HepG2 (cell line): ENCODE measurements around the gene RASSF7.

ENCODE experiments used
- CEBPB ChIP-seq: IDR thresholded peaks from 2 replicates; pipeline ENCODE4 v1.6.1; 2011; ENCODE audit warnings: low read depth, low read length, improper control_type of control experiment, borderline replicate concordance
- POLR2A ChIP-seq, 2 experiments: IDR thresholded peaks; 2 replicates each; pipeline ENCODE4 v1.6.1; 2011; ENCODE audit warnings: low read depth in 2 of 2, low read length in 2 of 2, mild to moderate bottlenecking in 1 of 2, moderate library complexity in 1 of 2; ENCODE audit not compliant: insufficient read depth in 1 of 2
- YY1 ChIP-seq: IDR thresholded peaks from 2 replicates; pipeline ENCODE4 v1.6.1; 2011; ENCODE audit warnings: low read length, low read depth, moderate library complexity, mild to moderate bottlenecking; ENCODE audit not compliant: insufficient read depth, insufficient replicate concordance
- ZNF468 ChIP-seq: sonication (generic); formaldehyde crosslinking; IDR thresholded peaks from 2 replicates; pipeline ENCODE4 v1.8.0; 2022; ENCODE audit warnings: mild to moderate bottlenecking, moderate library complexity, missing genetic modification reagents

DNA sequence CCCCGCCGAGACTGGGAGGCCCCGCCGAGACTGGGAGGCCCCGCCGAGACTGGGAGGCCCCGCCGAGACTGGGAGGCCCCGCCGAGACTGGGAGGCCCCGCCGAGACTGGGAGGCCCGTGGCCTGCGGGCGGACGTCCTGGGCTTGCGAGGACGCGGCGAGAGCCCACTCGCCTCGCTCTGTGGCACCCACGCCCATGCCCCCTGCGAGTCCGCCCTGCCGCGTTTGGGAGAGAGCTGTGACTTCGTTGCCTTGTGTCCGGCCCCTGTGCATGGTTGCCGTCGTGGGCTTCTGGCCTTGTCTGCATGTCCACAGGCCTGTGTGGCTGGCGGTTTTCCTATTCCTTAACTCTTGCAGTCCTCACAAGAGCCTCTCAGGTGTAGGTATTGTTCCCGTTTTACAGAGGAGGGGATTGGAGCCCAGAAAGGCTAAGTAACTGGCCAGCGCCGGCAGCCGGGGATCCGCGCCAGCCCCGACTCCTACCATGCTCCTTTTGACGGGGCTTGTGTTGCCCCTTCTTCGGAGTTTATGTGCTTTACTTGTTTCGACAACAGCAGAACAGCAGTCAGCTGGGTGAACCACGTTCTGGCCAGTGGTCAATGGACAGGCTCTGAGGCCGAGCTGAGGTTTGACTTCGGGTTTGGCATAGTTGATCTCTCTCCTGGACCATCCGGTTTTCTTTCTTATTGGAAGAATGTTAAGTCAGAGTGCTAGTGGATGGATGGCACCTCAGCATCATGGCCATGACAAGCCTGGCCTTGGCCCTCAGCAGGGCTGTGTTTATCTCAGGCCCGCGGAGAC is 16.2 kb downstream of the RASSF7 start:
- TF ChIP-seq CEBPB (no peak), POLR2A (IDR thresholded peaks at IDR 0.05; ENCODE audit: insufficient read depth in 1 of 2, low read depth in 2 of 2, low read length in 2 of 2) (no peak), YY1 (no peak), ZNF468 (CRISPR knock-in tag) (no peak)
